PC-3 (cell line): ENCODE measurements around the gene GDPD5.

ENCODE experiments used
- EZH2 ChIP-seq: fragments of 300-600 bp; sonication (generic); IDR thresholded peaks from one replicate; pipeline ENCODE4 v1.6.1; 2017; ENCODE audit warnings: antibody characterized with exemption, mild to moderate bottlenecking, low read length; ENCODE audit not compliant: unreplicated experiment
- EZH2phosphoT487 ChIP-seq: fragments of 300-600 bp; sonication (generic); IDR thresholded peaks from 2 replicates; pipeline ENCODE4 v1.6.1; 2018; ENCODE audit warnings: mild to moderate bottlenecking, antibody characterized with exemption, low read length, borderline replicate concordance
- TF ChIP-seq, protein P1 (sequence below): fragments of 300-600 bp; sonication (generic); conservative IDR thresholded peaks from 2 replicates; pipeline ENCODE4 v1.5.1; 2017; ENCODE audit warnings: antibody characterized with exemption, low read depth, mild to moderate bottlenecking, low read length

DNA sequence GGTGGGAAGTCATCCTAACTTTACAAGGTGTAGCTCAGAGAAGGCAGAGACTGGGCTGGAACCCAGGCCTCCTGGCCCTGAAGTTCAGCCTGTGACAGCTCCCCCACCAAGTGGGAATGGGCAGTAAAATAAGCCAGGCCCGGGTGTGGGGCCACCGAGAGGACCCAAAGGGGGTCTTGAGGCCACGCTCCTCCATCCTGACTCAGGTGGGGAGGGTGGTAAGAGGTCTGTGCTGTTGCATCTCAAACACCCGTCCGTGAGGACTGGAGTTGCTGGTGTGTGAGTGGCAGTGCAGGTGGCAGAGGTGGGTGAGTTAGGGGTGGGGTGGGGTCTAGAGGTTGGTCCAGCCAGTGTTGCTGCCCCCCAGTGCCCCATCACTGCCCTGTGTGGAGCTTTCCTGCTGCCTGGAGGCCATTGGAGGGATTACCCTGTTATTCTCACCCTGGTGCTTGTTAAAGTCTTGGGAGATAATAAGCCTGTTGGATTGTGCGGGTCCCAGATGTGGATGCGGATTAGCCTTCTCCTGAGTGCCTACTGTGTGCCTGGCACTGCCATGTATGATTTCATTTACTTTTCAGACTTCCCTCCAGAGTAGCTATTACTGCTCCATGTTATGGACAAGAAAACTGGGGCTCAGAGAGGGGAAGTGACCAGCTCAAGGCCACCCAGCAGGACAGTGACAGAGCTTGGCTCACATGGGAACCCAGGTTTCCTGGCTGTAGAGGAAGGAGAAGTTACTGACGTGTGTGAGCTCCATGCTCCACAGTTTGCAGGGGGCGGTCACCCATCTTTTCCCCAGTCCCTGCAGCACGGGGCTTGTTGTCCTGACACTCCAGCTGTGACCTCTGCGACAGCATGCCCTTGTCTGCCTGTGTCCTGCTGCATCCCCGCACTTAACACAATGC lies 49.2 kb upstream of the GDPD5 start:
- TF ChIP-seq, protein P1, sequence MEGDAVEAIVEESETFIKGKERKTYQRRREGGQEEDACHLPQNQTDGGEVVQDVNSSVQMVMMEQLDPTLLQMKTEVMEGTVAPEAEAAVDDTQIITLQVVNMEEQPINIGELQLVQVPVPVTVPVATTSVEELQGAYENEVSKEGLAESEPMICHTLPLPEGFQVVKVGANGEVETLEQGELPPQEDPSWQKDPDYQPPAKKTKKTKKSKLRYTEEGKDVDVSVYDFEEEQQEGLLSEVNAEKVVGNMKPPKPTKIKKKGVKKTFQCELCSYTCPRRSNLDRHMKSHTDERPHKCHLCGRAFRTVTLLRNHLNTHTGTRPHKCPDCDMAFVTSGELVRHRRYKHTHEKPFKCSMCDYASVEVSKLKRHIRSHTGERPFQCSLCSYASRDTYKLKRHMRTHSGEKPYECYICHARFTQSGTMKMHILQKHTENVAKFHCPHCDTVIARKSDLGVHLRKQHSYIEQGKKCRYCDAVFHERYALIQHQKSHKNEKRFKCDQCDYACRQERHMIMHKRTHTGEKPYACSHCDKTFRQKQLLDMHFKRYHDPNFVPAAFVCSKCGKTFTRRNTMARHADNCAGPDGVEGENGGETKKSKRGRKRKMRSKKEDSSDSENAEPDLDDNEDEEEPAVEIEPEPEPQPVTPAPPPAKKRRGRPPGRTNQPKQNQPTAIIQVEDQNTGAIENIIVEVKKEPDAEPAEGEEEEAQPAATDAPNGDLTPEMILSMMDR = peak; percentile 24; the same call in 1 of the 2 replicates
- TF ChIP-seq EZH2 (no peak), EZH2phosphoT487 (no peak)
